Pericardium fibroblast (primary cell): ENCODE results near the gene FBXO17. TPM values are rescaled to one million over a fixed set of nuclear protein-coding genes. Genes with fewer than 3 reads are reported as not detected.

ENCODE experiments used
- total RNA-seq: library from RNA; depleted of rRNA; stranded (reverse); fragments of >200 nt; gene quantifications from 2 replicates; pipeline ENCODE4 v1.2.3, GENCODE V29; 2015

FBXO17 gene
- 42.8 and 55.4 TPM in 2 replicates for total RNA-seq

DNA sequence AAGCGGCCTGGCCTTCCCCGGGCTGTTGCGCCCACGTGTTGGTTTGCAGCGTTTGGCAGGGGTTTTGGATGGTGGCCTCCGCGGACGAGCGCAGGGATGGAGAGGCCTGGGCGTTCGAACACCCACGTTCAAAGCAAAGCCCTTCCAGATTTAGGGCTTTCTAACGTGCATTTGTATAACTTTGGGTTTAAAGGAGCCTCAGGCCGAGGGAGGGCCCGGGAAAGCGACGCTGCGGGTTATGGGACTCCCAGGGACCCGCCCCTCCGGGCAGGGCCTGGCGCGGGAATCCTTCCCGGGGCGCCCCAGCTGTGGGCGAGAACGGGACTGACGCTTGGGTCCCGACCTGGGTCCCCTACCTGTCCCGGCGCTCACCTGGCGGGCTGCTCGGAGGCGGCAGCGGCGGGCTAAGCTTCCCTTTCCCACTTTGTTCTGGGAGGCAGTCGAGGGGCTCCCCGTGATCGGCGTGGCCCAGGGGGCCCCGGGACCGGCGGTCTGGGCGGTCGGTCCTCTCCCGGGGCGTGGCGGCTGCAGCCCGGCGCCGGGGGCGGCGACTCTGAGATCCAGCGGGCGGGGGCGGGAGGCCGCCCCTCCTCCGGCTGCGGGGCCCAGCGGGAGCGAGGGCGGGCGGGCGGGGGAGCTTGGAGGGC lies at the start of gene FBXO17:
TSS of gene FBXO17 (minus strand) at position 529 of the 647 bp plus-strand sequence. CDS start 25,423 bp downstream, outside the sequence.

DNA sequence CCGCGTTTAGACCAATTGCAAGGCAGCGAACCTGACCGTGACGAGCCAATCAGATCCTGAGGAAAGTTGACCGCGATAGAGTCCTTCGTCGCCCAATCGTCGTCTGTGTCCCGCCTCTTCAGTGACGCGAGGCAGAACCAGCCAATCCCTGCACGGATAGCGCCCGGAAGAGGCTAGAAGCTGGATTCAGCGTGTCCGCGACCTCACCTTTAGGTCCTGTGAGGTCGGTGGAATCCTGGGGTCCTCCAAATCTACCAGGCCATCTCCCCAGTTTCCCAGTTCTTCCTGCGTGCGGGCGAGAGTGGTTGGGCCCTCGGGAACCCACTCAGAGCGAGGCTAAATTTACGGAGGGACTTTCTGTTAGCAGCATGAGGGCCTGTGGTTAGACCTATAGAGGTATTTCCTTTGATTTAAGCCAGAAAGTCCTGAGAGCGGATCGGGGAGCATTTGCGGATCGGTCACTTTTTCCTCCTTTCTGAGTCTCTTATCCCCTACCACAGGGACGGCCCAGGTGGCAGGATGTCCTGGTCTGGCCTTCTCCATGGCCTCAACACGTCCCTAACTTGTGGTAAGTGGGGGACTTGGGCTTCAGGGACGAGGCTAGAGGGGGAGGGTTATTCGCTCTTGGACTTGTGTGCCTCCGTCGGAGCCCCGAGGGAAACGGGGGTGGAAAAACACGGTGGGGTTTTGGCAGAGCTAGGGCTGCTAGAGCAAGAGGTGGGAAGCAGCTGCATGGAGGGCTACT lies 44.6 kb downstream of the FBXO17 start, which contains the start of gene MRPS12:
TSS of gene MRPS12 (plus strand) at position 169 of the 745 bp plus-strand sequence. CDS start at position 520, 351 bp downstream.

GRCh38 chr19:38929929-38930775 lies 45.4 kb downstream of the FBXO17 start, which contains the start of gene SARS2:
Gene SARS2 (minus strand): TSS chr19:38930763. CDS start chr19:38930736, 27 bp downstream.

GRCh38 chr19:38899447-38900201 lies 75.9 kb downstream of the FBXO17 start, which contains the start of the genes NFKBIB and SIRT2:
Gene NFKBIB (plus strand): TSS chr19:38899969. CDS start chr19:38900033, 64 bp downstream.
Gene SIRT2 (minus strand): TSS chr19:38899618. CDS start chr19:38899521, 97 bp downstream.

Other genes starting within 250 kb of the FBXO17 start
- gene CAPN12, start 231.3 kb downstream of the FBXO17 start, total RNA-seq, result 0.12 TPM in 1 of 2 replicates, not detected in the other
- not detected in 2 replicates for gene LGALS7, start 202.2 kb downstream of the FBXO17 start, total RNA-seq
- not detected in 2 replicates for gene LGALS7B, start 186.5 kb downstream of the FBXO17 start, total RNA-seq
- gene LGALS4, start 162.8 kb downstream of the FBXO17 start, total RNA-seq, result 0.09 TPM in 1 of 2 replicates, not detected in the other
- 56.6 and 64.7 TPM in 2 replicates for gene ECH1, start 143.9 kb downstream of the FBXO17 start, total RNA-seq
- gene HNRNPL, start 125.8 kb downstream of the FBXO17 start, total RNA-seq, result 144 and 168 TPM in 2 replicates
- 1.5 and 1.7 TPM in 2 replicates for gene RINL, start 97.5 kb downstream of the FBXO17 start, total RNA-seq
- 78.3 and 82.9 TPM in 2 replicates for gene SIRT2, start 76.1 kb downstream of the FBXO17 start, total RNA-seq
- gene NFKBIB, start 75.8 kb downstream of the FBXO17 start, total RNA-seq, result 12.3 and 14.4 TPM in 2 replicates
- not detected in 2 replicates for gene CCER2, start 63.6 kb downstream of the FBXO17 start, total RNA-seq
- 27.0 and 32.9 TPM in 2 replicates for gene SARS2, start 45.0 kb downstream of the FBXO17 start, total RNA-seq
- 47.1 and 50.9 TPM in 2 replicates for gene MRPS12, start 44.8 kb downstream of the FBXO17 start, total RNA-seq
- 1.5 and 4.6 TPM in 2 replicates for gene FBXO27, start 56.8 kb upstream of the FBXO17 start, total RNA-seq
- not detected in 2 replicates for gene ACP7, start 108.6 kb upstream of the FBXO17 start, total RNA-seq
- 8.2 and 9.0 TPM in 2 replicates for gene PAK4, start 150.0 kb upstream of the FBXO17 start, total RNA-seq
- gene NCCRP1, start 221.2 kb upstream of the FBXO17 start, total RNA-seq, result not detected in 2 replicates
- gene SYCN, start 228.5 kb upstream of the FBXO17 start, total RNA-seq, result not detected in 2 replicates